ENCODE measurements around the gene UNC13A. TPM values are rescaled to one million over a fixed set of nuclear protein-coding genes. Genes with fewer than 3 reads are reported as not detected.

The UNC13A gene
- total RNA-seq, 1 experiment from 2014 or later, result 0.21 TPM

Other genes starting within 250 kb of the UNC13A start
- gene TMEM221, start 239.7 kb downstream of the UNC13A start, total RNA-seq (2022), result not detected in 2 replicates
- not detected in 2 replicates for gene NXNL1, start 227.4 kb downstream of the UNC13A start, total RNA-seq (2022)
- gene SLC27A1, start 217.8 kb downstream of the UNC13A start, total RNA-seq (2022), result 3.4 and 5.0 TPM in 2 replicates
- 115 and 143 TPM in 2 replicates for gene PGLS, start 176.7 kb downstream of the UNC13A start, total RNA-seq (2022)
- gene COLGALT1, start 132.7 kb downstream of the UNC13A start, total RNA-seq (2022), result 103 and 107 TPM in 2 replicates
- 47.1 and 58.3 TPM in 2 replicates for gene MAP1S, start 31.1 kb upstream of the UNC13A start, total RNA-seq (2022)
- gene FCHO1, start 63.1 kb upstream of the UNC13A start, total RNA-seq (2022), result 0.10 and 0.23 TPM in 2 replicates
- gene B3GNT3, start 106.8 kb upstream of the UNC13A start, total RNA-seq (2022), result 0.40 and 0.49 TPM in 2 replicates
- not detected in 2 replicates for gene INSL3, start 133.2 kb upstream of the UNC13A start, total RNA-seq (2022)
- gene JAK3, start 159.6 kb upstream of the UNC13A start, total RNA-seq (2022), result not detected in 2 replicates
- 3,250 and 3,372 TPM in 2 replicates for gene RPL18A, start 171.6 kb upstream of the UNC13A start, total RNA-seq (2022)
- gene SLC5A5, start 183.6 kb upstream of the UNC13A start, total RNA-seq (2022), result not detected in 2 replicates
- 122 and 131 TPM in 2 replicates for gene CCDC124, start 244.7 kb upstream of the UNC13A start, total RNA-seq (2022)